Esophagus muscularis mucosa (tissue), 4 donors: Measurements from ENCODE around the gene TEX48. TPM values are rescaled to one million over a fixed set of nuclear protein-coding genes. Genes with fewer than 3 reads are reported as not detected.

ENCODE experiments used
- DNase-seq: peaks from one replicate; pipeline ENCODE4 v3.0.0-alpha.2; 2017; ENCODE audit errors: extremely low spot score
- H3K27ac ChIP-seq, 4 donors: fragments of 200-600 bp; sonication (generic); replicated peaks in 1 of 4; 1 replicate in 3 of 4; 2 replicates in 1 of 4; pipeline ENCODE4 v1.5.1; 2016 to 2019; ENCODE audit warnings: mild to moderate bottlenecking in 1 of 4
- H3K27me3 ChIP-seq, 4 donors: fragments of 200-600 bp; sonication (generic); one replicate each; pipeline versions ENCODE4 v1.5.1 to v1.6.0; 2016 to 2019
- H3K36me3 ChIP-seq, 4 donors: fragments of 200-600 bp; sonication (generic); one replicate each; pipeline ENCODE4 v1.5.1; 2016 to 2019
- H3K4me1 ChIP-seq, 4 donors: fragments of 200-600 bp; sonication (generic); one replicate each; pipeline ENCODE4 v1.5.1; 2016 to 2019
- H3K4me3 ChIP-seq, 4 donors: fragments of 200-600 bp; sonication (generic); 1 replicate in 2 of 4; 2 replicates in 2 of 4; pipeline ENCODE4 v1.5.1; 2016 to 2019; ENCODE audit warnings: mild to moderate bottlenecking in 4 of 4, moderate library complexity in 1 of 4
- H3K9me3 ChIP-seq, 4 donors: fragments of 200-600 bp; sonication (generic); 1 replicate in 3 of 4; 2 replicates in 1 of 4; pipeline ENCODE4 v1.5.1; 2016 to 2019
- EP300 ChIP-seq: sonication (generic); formaldehyde crosslinking; IDR thresholded peaks from one replicate; pipeline ENCODE4 v1.6.1; 2017; ENCODE audit warnings: antibody characterized with exemption
- POLR2A ChIP-seq: fragments of 450-650 bp; IDR thresholded peaks from one replicate; pipeline ENCODE4 v1.6.1; 2017; ENCODE audit warnings: antibody characterized with exemption, moderate library complexity, mild to moderate bottlenecking, low read depth
- POLR2AphosphoS5 ChIP-seq, 2 donors: sonication (generic); formaldehyde crosslinking; IDR thresholded peaks; one replicate each; pipeline ENCODE4 v1.6.1; 2017; ENCODE audit warnings: antibody characterized with exemption in 2 of 2
- WGBS: methylation state at CpG from one replicate; pipeline ENCODE4 v1.1.5; 2018; 5-methylcytosine and 5-hydroxymethylcytosine counted together
- intact Hi-C: fragments of 100-400 bp; cut with DNase I; formaldehyde crosslinking; loops from one replicate; pipeline ENCODE4 v1.15.1; 2023
- total RNA-seq, 4 donors: library from RNA; depleted of rRNA; stranded (reverse); fragments of >200 nt; gene quantifications; one replicate each; pipeline versions ENCODE4 v1.1.0 to v1.2.1, GENCODE V29; 2016
- TF ChIP-seq, protein P1 (sequence below), 3 experiments: fragments of 200-600 bp in 2 of 3; fragments of 450-650 bp in 1 of 3; sonication (generic) in 2 of 3; IDR thresholded peaks; one replicate each; pipeline ENCODE4 v1.5.1; 2017 to 2019; ENCODE audit warnings: antibody characterized with exemption in 3 of 3, mild to moderate bottlenecking in 2 of 3, moderate library complexity in 1 of 3

Gene TEX48
- total RNA-seq, 4 donors from 2014 or later: not detected

DNA sequence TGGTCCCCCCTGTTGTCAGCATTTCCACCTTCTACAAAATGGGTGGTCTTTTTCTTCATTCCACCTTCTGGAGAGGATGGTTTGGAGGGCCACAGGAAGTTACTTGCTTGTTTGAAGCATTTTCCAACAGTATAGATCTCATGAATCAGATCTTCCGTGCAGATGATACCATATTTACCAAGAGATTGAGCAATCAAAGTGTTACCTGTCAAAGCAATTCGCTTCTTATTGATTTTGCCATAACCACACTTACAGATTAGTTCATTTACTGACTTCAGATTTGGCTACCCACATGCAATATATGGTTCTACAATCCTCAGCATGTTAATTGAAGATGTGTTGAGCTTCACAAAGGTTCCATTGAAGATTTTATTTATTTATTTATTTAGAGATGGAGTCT, 14.0 kb upstream of the TEX48 start:
- 79% methylated on average over 2 of the region's 2 CpGs for WGBS
- TF ChIP-seq POLR2AphosphoS5 (IDR thresholded peaks at IDR 0.05) (no peak), EP300 (no peak), POLR2A (no peak)
- TF ChIP-seq, protein P1, sequence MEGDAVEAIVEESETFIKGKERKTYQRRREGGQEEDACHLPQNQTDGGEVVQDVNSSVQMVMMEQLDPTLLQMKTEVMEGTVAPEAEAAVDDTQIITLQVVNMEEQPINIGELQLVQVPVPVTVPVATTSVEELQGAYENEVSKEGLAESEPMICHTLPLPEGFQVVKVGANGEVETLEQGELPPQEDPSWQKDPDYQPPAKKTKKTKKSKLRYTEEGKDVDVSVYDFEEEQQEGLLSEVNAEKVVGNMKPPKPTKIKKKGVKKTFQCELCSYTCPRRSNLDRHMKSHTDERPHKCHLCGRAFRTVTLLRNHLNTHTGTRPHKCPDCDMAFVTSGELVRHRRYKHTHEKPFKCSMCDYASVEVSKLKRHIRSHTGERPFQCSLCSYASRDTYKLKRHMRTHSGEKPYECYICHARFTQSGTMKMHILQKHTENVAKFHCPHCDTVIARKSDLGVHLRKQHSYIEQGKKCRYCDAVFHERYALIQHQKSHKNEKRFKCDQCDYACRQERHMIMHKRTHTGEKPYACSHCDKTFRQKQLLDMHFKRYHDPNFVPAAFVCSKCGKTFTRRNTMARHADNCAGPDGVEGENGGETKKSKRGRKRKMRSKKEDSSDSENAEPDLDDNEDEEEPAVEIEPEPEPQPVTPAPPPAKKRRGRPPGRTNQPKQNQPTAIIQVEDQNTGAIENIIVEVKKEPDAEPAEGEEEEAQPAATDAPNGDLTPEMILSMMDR (IDR thresholded peaks at IDR 0.05): no peak
- intact Hi-C loops: no loop called here
- Histone ChIP-seq H3K4me3 (no peak overlapping the region), H3K27ac (no peak overlapping the region), H3K36me3 (no peaks in the 10 kb centered on the region), H3K9me3 (no peaks in the 10 kb centered on the region), H3K4me1 (no peaks in the 10 kb centered on the region), H3K27me3 (no peaks in the 10 kb centered on the region)
- no peak for DNase-seq

DNA sequence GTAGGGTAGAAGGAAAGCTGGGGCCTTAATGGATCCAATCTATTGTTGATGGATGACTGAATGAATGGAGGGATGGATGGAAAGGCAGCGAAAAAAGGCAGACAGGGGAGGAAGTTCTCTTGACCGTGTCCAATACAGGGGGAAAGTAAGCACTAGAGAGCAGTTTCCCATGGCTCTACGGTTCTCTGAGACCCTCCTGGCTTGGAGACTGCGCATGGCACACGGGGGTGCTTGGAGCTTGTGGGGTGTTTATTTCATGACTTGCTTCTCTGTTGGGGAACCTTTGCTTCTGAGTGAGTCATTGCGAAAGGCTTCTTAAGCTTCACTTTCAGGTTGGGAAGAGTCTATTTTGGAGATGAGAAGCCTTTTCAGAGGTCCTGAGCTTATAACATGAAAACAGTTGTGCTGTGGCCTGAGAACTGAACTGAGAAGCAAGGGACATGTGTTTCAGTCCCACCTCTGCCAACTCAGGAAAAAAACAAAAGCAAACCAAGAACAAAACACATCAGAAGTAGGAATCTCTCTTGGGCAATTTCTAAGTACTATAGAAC, 12.8 kb upstream of the TEX48 start:
- 87% methylated on average over 6 of the region's 6 CpGs for WGBS
- intact Hi-C loops: no loop called here

DNA sequence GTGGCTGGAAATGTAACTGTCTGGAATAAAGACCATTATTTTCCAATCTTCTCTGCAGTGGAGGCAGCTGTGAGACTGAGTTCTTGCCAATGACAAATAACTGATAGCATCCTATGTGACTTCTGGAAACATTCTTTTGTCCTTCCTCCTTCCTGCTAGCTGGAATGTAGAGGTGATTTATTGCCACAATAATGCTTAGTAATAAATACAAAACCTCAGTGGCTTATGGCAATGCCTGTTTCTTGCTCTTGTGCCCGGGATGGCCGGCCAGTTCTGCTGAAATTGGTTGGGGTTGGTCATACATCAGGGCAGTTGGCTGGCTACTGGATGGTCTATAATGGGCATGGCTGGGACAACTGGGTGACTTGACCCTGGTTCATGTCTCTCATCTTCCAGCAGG, 12.2 kb upstream of the TEX48 start:
- whole genome bisulfite sequencing: 77% methylated on average over 2 of the region's 2 CpGs
- no peaks in the 10 kb centered on the region for H3K4me1 ChIP-seq
- no peak overlapping the region for H3K4me3 ChIP-seq
- H3K27ac ChIP-seq: no peak overlapping the region
- H3K36me3 ChIP-seq: no peaks in the 10 kb centered on the region
- intact Hi-C loops: no loop called here
- DNase-seq: no peak
- no peaks in the 10 kb centered on the region for H3K27me3 ChIP-seq
- H3K9me3 ChIP-seq: no peaks in the 10 kb centered on the region
- TF ChIP-seq POLR2AphosphoS5 (IDR thresholded peaks at IDR 0.05): no peak
- TF ChIP-seq, protein P1 (IDR thresholded peaks at IDR 0.05): no peak
- TF ChIP-seq POLR2A: no peak
- TF ChIP-seq EP300: no peak

More for the DNA sequence above, 12.8 kb upstream of the TEX48 start:
- no peak for TF ChIP-seq POLR2A
- no peak for TF ChIP-seq POLR2AphosphoS5 (IDR thresholded peaks at IDR 0.05)
- TF ChIP-seq EP300: no peak
- TF ChIP-seq, protein P1 (IDR thresholded peaks at IDR 0.05): no peak
- Histone ChIP-seq H3K36me3 (no peaks in the 10 kb centered on the region), H3K4me1 (no peaks in the 10 kb centered on the region), H3K27ac (no peak overlapping the region), H3K4me3 (no peak overlapping the region), H3K9me3 (no peaks in the 10 kb centered on the region), H3K27me3 (no peaks in the 10 kb centered on the region)
- no peak for DNase-seq

DNA sequence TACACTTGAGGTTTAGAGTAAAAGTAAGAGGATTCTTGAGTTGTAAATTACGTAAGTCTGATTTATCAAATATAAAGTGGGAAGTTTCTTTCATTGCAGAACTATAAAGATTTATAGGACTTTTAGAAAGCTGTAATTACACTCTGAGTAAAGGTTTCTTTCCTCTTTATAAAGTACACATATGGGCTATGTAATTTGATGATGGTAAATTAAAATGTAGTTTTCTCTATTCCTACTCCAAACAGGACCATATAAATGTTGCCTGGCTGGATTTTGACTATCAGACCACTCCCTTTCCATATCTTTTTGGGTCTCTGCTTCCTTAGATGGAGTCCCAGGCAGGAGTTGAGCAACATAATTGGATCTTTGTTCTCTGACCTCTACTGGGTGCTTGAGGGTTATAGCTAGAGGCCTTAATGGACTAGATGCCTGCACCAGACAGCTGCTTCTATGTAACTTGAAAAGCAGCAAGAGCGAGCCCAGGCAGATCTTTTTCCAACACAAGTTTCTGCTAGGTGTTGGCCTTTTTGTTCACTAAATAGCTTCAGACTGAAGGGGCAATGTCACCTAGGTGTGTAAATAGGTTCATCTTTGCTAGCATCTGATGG, 11.4 kb upstream of the TEX48 start:
- H3K4me1 ChIP-seq: no peaks in the 10 kb centered on the region
- DNase-seq: no peak
- intact Hi-C loops: no loop called here

More for the DNA sequence above, 11.4 kb upstream of the TEX48 start:
- H3K27me3 ChIP-seq: no peaks in the 10 kb centered on the region
- H3K9me3 ChIP-seq: no peaks in the 10 kb centered on the region
- no peak overlapping the region for H3K27ac ChIP-seq
- TF ChIP-seq EP300 (no peak), POLR2AphosphoS5 (IDR thresholded peaks at IDR 0.05) (no peak), POLR2A (no peak)
- TF ChIP-seq, protein P1 (IDR thresholded peaks at IDR 0.05): no peak
- no peak overlapping the region for H3K4me3 ChIP-seq
- H3K36me3 ChIP-seq: no peaks in the 10 kb centered on the region
- 90% methylated on average over 2 of the region's 2 CpGs for WGBS
